AG04450 (cell line): Measurements from ENCODE around the gene NLGN4X. TPM values are rescaled to one million over a fixed set of nuclear protein-coding genes. Genes with fewer than 3 reads are reported as not detected.

Source experiments
- CTCF ChIA-PET: fragments of 300-600, 350-600 bp; formaldehyde crosslinking; extraction: SDS; loops from one replicate; lab custom pipeline; 2022; ENCODE audit warnings: antibody characterized with exemption, inconsistent platforms; lab: Charles Lee
- POLR2A ChIA-PET: fragments of 350-600 bp; formaldehyde crosslinking; extraction: SDS; loops from one replicate; lab custom pipeline; 2021; ENCODE audit warnings: antibody characterized with exemption, inconsistent platforms; lab: Yijun Ruan, JAX
- DNase-seq: peaks from one replicate; pipeline ENCODE4 v3.0.0-alpha.2; 2011; ENCODE audit warnings: low read depth, low spot score
- H3K27ac ChIP-seq: one replicate; pipeline ENCODE4 v1.5.1; 2012; ENCODE audit warnings: low read depth, low read length, control low read depth
- H3K27me3 ChIP-seq: one replicate; pipeline ENCODE4 v1.6.0; 2012; ENCODE audit warnings: low read length; ENCODE audit not compliant: control insufficient read depth, insufficient read depth
- H3K4me3 ChIP-seq: 2 replicates; pipeline ENCODE4 v1.5.1; 2011; ENCODE audit warnings: mild to moderate bottlenecking, low read depth, low read length, control low read depth
- H3K9me3 ChIP-seq: 2 replicates; pipeline ENCODE4 v1.5.1; 2012; ENCODE audit warnings: low read length; ENCODE audit not compliant: control insufficient read depth, insufficient read depth
- polyA plus RNA-seq: library from polyadenylated mRNA; depleted of rRNA; stranded (reverse); fragments of >200 nt; gene quantifications from 2 replicates; pipeline ENCODE4 v1.2.3, GENCODE V29; 2011
- TF ChIP-seq, protein P1 (sequence below): IDR thresholded peaks from 2 replicates; pipeline ENCODE4 v1.5.1; 2011; ENCODE audit warnings: low read depth, low read length, control low read depth, inconsistent platforms

The NLGN4X gene
- polyA plus RNA-seq, 1 experiment: not detected

- no peaks in the 10 kb centered on the region for H3K27me3 ChIP-seq
- H3K27ac ChIP-seq: no peak overlapping the region
- ChIA-PET CTCF (no interaction called here), POLR2A (no interaction called here)
- TF ChIP-seq, protein P1, sequence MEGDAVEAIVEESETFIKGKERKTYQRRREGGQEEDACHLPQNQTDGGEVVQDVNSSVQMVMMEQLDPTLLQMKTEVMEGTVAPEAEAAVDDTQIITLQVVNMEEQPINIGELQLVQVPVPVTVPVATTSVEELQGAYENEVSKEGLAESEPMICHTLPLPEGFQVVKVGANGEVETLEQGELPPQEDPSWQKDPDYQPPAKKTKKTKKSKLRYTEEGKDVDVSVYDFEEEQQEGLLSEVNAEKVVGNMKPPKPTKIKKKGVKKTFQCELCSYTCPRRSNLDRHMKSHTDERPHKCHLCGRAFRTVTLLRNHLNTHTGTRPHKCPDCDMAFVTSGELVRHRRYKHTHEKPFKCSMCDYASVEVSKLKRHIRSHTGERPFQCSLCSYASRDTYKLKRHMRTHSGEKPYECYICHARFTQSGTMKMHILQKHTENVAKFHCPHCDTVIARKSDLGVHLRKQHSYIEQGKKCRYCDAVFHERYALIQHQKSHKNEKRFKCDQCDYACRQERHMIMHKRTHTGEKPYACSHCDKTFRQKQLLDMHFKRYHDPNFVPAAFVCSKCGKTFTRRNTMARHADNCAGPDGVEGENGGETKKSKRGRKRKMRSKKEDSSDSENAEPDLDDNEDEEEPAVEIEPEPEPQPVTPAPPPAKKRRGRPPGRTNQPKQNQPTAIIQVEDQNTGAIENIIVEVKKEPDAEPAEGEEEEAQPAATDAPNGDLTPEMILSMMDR: no peak
- no peak overlapping the region for H3K4me3 ChIP-seq
- no peak for DNase-seq
- H3K9me3 ChIP-seq: no peaks in the 10 kb centered on the region; the same call in 1 of the 2 replicates
Measured at GRCh38 chrX:5959286-5959685, 269.4 kb downstream of the NLGN4X start.

- H3K27me3 ChIP-seq: no peaks in the 10 kb centered on the region
- no peak overlapping the region for H3K27ac ChIP-seq
- CTCF ChIA-PET: no interaction called here
- no peak overlapping the region for H3K4me3 ChIP-seq
- no peaks in the 10 kb centered on the region; the same call in 1 of the 2 replicates for H3K9me3 ChIP-seq
- no peak for DNase-seq
- POLR2A ChIA-PET: no interaction called here
- TF ChIP-seq, protein P1: no peak
Measured at GRCh38 chrX:5958523-5958922, 270.1 kb downstream of the NLGN4X start.

DNA sequence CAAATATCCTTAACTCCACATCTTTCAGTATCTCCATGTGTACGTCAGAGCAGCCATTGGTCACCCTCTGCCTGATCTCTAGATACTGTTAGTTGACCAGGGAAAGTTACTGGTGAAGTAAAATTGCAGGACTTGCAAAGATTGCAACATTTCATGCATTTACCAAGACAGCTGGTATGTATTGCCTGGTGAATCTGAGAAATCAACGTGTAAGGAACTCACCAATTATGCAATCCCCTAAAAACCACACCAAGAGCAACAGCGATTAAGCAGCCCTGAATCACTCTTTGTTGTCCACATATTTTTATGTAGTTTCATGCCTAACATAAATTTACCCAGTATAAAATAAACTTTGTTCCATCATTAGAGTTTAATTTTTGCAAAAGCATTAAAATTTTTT, 271.2 kb downstream of the NLGN4X start:
- Histone ChIP-seq H3K27me3 (no peaks in the 10 kb centered on the region), H3K4me3 (no peak overlapping the region), H3K9me3 (no peaks in the 10 kb centered on the region; the same call in 1 of the 2 replicates), H3K27ac (no peak overlapping the region)
- ChIA-PET POLR2A (no interaction called here), CTCF (no interaction called here)
- no peak for DNase-seq
- TF ChIP-seq, protein P1: no peak

- TF ChIP-seq, protein P1: no peak
- Histone ChIP-seq H3K27me3 (no peaks in the 10 kb centered on the region), H3K27ac (no peak overlapping the region), H3K9me3 (no peaks in the 10 kb centered on the region), H3K4me3 (no peak overlapping the region)
- ChIA-PET POLR2A (no interaction called here), CTCF (no interaction called here)
- DNase-seq: no peak
Measured at GRCh38 chrX:5936438-5936837, 292.2 kb downstream of the NLGN4X start.

GRCh38 chrX:5928224-5928623, 300.4 kb downstream of the NLGN4X start:
- ChIA-PET CTCF (no interaction called here), POLR2A (no interaction called here)
- Histone ChIP-seq H3K4me3 (no peak overlapping the region), H3K27me3 (no peaks in the 10 kb centered on the region), H3K27ac (no peak overlapping the region), H3K9me3 (no peaks in the 10 kb centered on the region)
- TF ChIP-seq, protein P1: no peak
- DNase-seq: no peak
